GM23248 (cell line): ENCODE data around the gene ULK4.

Experiments used
- EZH2 ChIP-seq: fragments of 200-600 bp; sonication (generic); IDR thresholded peaks from 2 replicates; pipeline ENCODE4 v1.6.1; 2018; ENCODE audit warnings: antibody characterized with exemption, mild to moderate bottlenecking; ENCODE audit not compliant: insufficient read depth, poor library complexity, severe bottlenecking
- EZH2phosphoT487 ChIP-seq: fragments of 200-600 bp; sonication (generic); IDR thresholded peaks from 2 replicates; pipeline ENCODE4 v1.6.1; 2018; ENCODE audit warnings: antibody characterized with exemption, moderate library complexity, mild to moderate bottlenecking, low read depth; ENCODE audit not compliant: insufficient read depth

GRCh38 chr3:41498847-41499246, 463.1 kb downstream of the ULK4 start:
- TF ChIP-seq EZH2phosphoT487 = no peak
- TF ChIP-seq EZH2 = no peak
